GF-D8 (cell line): ENCODE results near the gene PPAN.
A peak's percentile ranks its signal among the peaks of the same experiment; 100 is the strongest.

ENCODE experiments used
- DNase-seq: peaks from one replicate; lab custom pipeline; 2025; lab: John Stamatoyannopoulos, UW

The PPAN gene

GRCh38 chr19:10106100-10106936 lies at the start of gene PPAN:
Gene PPAN (plus strand): TSS chr19:10106362. CDS start chr19:10106395, 33 bp downstream.
- DNase-seq = peak; percentile 92

- no peak for DNase-seq
Measured at GRCh38 chr19:10061717-10062310, 44.3 kb upstream of the PPAN start.

GRCh38 chr19:10068205-10068604 lies 38.0 kb upstream of the PPAN start:
- DNase-seq = no peak

- no peak for DNase-seq
Measured at GRCh38 chr19:10069046-10069445, 37.1 kb upstream of the PPAN start.

- no peak for DNase-seq
Measured at GRCh38 chr19:10070730-10071446, 35.3 kb upstream of the PPAN start.

GRCh38 chr19:10074153-10074552 lies 32.0 kb upstream of the PPAN start:
- peak; percentile 11 for DNase-seq

GRCh38 chr19:10076535-10076934 lies 29.6 kb upstream of the PPAN start:
- DNase-seq = no peak

GRCh38 chr19:10078329-10078728 lies 27.8 kb upstream of the PPAN start:
- DNase-seq = no peak

- no peak for DNase-seq
Measured at GRCh38 chr19:10079031-10079453, 27.1 kb upstream of the PPAN start.

GRCh38 chr19:10083911-10084310 lies 22.3 kb upstream of the PPAN start:
- no peak for DNase-seq

- DNase-seq = no peak
Measured at GRCh38 chr19:10084803-10085202, 21.4 kb upstream of the PPAN start.

GRCh38 chr19:10085641-10086590 lies 20.2 kb upstream of the PPAN start, which contains the start of gene SHFL:
Gene SHFL (plus strand): TSS chr19:10086317. CDS start chr19:10086428, 111 bp downstream.
- no peak for DNase-seq

GRCh38 chr19:10086591-10087192 lies 19.5 kb upstream of the PPAN start:
- no peak for DNase-seq

- DNase-seq = no peak
Measured at GRCh38 chr19:10087296-10088061, 18.7 kb upstream of the PPAN start.

GRCh38 chr19:10088949-10089554 lies 17.1 kb upstream of the PPAN start:
- no peak for DNase-seq

GRCh38 chr19:10089801-10090375 lies 16.3 kb upstream of the PPAN start:
- no peak for DNase-seq

GRCh38 chr19:10091370-10091687 lies 14.8 kb upstream of the PPAN start:
- DNase-seq = no peak

- DNase-seq = no peak
Measured at GRCh38 chr19:10091895-10092641, 14.1 kb upstream of the PPAN start.
